Stimulated activated CD8-positive, alpha-beta memory T cell treated with anti-CD3 and anti-CD28 coated beads, Interleukin-7, amount 100 ng/mL, for 4 hours (primary cell): ENCODE measurements around the gene RASSF5.

Source experiments
- DNase-seq, 2 donors: peaks; one replicate each; pipeline ENCODE4 v3.0.0-alpha.2; 2020; ENCODE audit warnings: low read depth in 2 of 2

Gene RASSF5

DNA sequence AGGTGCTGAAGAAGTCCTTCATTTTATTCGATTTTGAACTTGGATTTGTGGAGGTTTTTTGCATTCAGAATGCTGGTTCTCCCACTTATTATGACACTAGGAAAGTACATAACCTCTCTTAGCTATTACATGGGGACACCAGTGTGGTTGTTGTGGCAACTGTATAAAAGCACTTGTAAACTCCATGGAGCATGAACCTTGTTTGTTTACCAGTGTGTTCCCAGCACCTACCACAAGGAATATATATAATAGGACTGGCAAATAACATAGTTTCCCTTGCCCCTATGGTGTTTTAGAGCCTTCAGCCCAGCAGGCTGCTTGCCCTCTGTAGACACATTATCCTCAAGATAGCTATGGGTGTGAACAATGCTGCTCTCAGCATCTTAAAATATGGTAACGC, 43.1 kb downstream of the RASSF5 start:
- no peak for DNase-seq

DNA sequence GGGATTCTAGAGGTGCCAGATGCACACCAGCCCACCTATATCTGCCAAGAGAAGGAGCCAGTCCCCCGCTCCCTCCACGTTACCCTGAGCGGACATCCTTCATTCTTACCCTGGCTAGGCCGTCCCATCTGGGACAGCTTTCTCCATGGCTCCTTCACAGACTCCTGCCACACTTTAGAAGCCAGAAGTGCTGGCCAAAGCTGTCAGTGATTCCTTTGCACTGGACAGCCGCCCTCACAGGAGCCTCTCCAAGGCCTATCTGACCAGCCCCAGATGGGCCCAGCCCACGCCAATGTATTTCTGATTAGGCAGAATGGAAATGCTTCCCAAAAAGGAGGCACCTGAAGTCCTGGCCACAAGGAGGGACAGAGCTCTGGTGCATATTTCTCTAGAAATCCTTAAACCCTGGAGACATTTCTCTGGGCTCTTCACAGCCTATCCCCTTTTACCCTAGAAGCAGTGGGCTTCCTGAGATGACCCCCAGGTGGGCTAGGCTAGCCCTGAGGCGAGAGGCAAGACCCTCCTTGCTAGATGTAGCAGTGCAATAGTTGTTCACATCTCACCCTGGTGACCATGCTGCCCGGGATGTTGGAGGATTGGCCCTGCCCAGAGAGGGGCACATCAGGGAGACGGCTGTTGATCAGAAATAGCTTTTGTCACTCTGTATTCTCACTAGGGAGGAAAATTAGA, 44.1 kb downstream of the RASSF5 start:
- DNase-seq, result no peak

DNA sequence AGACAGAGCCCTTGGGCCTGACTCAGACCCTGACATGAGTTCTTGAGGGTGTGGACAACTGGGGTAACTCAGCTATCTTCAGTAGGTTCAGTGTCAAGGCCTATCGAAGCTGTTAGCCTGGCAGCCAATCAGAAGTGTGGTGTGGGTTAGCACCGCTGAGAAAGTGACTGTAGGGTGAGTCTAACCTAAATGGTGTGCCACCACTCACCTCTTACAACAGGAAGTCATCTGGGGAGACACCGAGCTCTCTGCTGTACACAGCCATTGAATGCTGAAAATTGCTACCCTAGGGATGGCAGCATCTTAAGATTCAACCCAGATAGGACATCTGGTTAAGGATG, 44.6 kb downstream of the RASSF5 start:
- DNase-seq, result peak; percentile 67 to 74

- no peak for DNase-seq
Observed at GRCh38 chr1:206554211-206554610, 46.9 kb downstream of the RASSF5 start.

DNA sequence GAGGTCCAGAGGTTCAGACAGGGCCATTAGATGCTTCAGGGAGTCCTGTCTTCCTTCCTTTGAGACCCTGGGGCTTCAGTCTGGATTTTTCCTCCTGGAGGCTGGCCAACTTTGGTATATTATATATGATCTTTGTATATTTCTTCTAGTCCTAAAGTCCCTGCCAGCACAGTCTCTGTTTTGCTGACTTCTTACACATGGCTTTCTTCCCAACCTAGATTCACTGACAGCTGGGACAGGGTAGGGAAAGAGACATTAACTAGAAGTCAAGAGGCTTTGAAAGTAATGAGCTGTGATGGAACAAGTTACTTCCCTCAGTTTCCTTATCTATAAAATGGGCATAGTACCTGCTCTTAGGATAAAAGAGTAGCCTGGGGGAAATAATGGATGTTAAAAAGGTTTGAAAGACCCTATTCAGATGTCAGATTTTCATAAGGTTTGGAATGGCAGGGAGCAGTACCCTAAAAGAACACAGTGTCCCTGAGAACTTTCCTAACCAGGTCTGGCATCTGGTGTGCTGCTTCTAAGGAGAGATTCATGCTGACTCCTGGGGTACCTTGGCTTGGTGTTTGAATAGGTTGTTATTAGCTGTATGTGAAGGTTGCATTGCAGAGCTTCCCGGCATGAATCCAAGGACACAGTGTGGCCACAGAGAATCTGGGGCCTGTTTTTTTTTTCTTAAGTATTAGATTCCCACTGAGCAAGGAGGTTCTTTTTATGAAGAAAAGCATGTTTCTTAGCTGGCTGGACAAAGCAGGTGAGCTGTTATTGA, 47.6 kb downstream of the RASSF5 start:
- no peak for DNase-seq

GRCh38 chr1:206555473-206555935, 48.2 kb downstream of the RASSF5 start:
- no peak for DNase-seq

DNA sequence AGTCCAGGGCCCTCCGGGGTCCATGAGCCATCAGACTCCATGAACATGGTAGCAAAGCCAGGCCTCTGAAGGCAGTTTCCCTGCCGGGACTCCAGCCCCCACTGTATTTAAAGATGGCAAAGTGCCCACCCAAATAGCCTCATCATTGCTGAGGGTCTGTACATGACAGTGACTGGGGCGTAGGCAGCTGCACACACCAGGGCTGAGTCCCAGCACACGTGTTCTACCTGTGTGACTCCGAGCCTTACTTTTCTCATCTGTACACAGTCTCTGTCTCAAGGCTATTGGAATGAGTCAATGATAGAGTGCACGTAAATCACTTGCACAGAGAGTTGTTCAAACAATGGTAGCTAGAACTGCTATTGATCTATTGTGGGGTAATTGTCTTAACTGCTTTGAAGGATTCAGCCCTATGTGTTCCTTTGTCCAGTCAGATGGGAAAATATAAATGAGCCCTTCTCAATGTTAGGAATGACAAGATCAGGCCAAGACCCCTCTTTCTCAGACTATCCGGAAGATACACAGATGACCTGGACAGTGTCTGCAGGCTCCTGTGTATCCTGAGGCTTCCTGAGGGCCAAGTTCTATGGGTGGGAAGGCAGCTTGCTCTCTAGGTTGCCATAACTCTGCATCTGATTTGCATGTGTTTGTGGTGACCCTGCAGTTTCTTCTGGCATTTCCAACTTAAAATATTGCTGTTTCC, 48.9 kb downstream of the RASSF5 start:
- DNase-seq, result no peak

GRCh38 chr1:206556750-206557635, 49.7 kb downstream of the RASSF5 start:
- peak; percentile 83 to 91 for DNase-seq

DNA sequence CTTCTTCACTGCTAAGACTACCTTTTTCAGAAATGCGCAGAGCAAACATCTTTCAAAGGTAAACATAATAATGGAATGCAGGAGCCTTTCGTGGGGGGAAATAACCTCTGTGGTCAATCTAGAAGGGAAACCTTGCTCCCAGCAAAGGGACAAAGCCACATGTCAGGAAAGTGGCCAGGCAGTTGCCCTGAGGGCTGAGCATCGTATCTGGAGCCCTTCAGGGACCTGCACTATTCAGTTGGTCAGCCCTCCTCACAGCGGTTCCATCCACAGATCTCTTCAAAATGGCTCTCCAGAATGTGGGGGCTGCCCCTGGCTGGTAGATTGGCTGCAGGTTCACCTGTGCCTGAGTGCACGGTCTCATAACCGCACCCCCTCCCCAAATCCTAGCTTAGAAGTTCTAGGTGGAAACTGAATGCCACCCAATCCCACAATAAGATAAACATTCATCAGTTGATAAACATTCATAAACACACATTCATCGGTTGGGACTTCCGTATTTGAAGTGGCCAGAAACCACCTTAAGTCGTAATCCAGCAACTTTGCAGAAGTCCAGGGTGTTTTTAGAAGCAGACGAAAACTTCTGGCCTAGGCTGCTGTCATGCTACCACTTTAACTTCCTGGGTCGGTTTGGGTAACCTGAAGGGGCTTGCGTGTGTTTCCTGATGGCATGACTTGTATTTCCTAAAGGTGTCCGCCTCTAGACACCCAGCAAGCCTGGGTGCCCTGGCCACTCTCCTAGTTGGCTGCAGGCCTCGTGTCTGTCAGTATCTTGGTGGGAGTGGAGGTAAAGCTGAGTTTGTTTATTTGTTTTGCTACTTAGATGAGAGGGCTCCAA, 50.5 kb downstream of the RASSF5 start:
- DNase-seq, result no peak

DNA sequence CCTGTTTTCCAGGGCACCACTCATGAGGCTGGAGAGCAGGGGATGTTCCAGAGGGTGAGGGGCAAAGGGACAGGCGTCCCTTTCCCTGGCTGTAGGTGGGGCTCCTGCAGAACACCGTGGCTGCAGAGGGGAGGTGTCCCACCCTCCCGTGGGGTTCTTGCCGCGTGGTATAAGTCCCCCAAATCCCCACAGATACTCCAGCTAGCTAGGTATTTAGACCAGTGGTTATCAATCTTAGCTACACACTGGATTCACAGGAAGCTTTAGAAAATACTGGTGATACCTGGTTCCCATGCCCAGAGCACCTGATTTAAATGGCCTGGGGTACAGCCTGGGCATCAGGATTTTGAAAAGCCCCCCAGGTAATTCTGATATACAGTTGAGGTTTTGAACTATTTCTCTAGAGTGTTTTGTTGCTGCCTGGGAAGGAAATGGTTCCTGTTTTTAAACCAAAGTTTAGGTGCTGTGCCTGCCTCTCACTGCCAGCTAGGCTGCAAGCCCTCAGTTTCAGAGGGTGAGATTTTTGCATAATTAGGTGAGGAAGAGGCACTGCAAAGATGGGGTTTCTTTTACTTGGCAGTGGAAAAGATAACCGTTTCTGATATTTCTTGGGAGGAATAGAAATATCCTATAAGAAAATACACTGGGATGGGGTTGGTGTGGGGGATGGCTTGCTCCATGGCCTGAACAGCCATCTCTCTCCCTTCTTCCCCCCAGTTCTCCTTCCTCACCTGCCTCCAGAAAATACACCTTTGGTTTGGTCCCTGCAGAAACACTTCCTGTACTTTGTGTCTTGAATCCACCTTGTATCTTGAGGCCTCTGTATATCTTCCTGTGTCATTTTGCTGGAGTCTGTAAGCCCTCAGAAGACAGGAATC, 51.7 kb downstream of the RASSF5 start:
- DNase-seq, result no peak

DNA sequence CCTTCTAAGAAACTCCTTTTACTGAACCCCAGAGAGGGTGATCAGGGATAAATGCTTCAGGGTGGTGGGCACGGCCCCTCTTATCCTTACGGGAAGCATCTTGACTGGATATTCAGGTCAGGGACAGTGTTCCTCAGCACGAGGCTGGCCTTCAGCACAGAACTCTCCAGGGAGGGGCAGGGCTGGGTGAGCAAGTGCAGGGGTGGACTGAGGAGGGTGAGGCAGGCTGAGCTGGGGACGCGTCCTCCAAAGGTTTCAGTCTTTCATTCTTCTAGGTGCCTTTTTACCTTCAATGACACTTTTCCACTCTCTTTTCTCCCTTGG, 52.3 kb downstream of the RASSF5 start:
- DNase-seq, result no peak

- no peak for DNase-seq
Observed at GRCh38 chr1:206560007-206560716, 52.8 kb downstream of the RASSF5 start.

- DNase-seq, result no peak
Observed at GRCh38 chr1:206563367-206564207, 56.3 kb downstream of the RASSF5 start.

DNA sequence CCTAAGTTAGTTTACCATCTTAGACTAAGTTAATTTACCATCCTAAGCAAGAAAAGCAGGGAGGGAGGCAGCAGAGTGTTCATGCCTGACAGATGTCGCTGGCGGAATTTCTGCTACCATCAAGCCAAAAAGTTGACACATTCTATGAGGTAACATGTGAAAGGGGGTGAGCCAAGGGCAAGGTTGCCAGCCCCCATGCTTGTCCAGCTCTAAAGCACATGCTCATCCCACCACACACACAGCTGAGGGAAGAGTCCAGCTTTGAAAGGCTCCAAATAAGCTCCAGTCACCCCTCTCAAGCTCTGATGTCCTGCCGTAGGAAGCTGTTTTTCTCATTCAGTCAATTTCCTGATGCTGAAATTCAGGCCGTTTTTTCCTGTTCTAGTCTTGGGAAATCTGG, 58.7 kb downstream of the RASSF5 start:
- no peak for DNase-seq

- DNase-seq, result no peak
Observed at GRCh38 chr1:206566999-206567398, 59.7 kb downstream of the RASSF5 start.

DNA sequence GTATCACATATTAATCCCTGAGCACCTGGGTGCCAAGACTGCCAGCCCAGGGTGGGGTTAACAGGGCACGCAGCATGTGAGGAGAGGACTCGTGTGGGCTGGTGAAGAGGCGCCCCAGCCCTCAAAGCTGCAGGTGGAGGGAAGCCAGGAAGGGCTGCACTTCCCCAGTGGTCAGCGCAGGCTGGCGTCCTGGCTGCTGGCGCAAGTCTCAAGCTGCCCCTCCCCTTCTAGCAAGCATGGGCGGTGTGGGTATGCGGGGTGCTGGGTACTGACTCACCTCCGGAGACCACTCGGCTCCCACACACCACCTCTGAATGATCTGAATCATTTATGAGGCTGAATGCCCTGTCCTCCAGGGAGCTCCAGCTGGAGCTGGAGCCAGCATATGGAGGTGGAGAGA, 60.9 kb downstream of the RASSF5 start:
- peak in 1 of 2 donors; percentile 49 for DNase-seq

DNA sequence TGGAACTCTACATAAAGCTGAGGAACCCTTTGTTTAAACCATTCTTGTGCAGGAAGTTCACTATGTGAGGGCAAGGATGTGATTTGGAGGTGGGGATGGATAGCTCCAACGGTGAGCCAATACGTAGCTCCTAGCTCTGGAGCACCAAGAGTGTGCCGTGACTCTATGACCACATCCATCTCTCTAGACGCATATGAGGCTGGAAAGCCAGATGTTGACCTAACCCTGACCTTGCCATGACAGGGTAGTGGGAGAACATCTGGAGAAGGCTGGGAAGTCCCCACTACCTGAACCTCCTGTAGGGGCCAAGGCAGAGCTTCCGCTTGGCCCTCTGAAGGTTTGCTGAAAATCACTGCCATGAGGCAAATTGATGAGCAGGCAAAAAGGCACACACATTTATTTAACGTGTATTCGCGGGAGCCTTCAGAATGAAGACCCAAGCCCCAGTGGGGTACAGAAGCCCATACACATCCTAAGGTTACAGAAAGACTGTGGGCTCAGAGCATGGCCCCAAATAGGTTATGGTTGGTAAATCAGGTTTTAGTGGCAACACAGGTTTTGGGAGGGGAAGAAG, 61.5 kb downstream of the RASSF5 start:
- DNase-seq, result no peak

- no peak for DNase-seq
Observed at GRCh38 chr1:206569556-206569955, 62.2 kb downstream of the RASSF5 start.
